Cardiac septum (tissue), 1 donor: ENCODE measurements around the gene SGTA. TPM values are rescaled to one million over a fixed set of nuclear protein-coding genes. Genes with fewer than 3 reads are reported as not detected.
"Not testable (repeated sequence)": the region's sequence is repeated elsewhere in the genome, so short reads cannot be mapped to it uniquely, and the experiment has no call there.

Experiments used
- DNase-seq: peaks from one replicate; pipeline ENCODE4 v3.0.0-alpha.2; 2020; ENCODE audit warnings: low spot score
- intact Hi-C: fragments of 100-400 bp; cut with DNase I; formaldehyde crosslinking; loops from one replicate; pipeline ENCODE4 v1.14.0; 2022
- long read RNA-seq: library from polyadenylated mRNA; unstranded; transcript quantifications from one replicate; pipeline ENCODE4 v2.0.0, GENCODE V29; 2021
- total RNA-seq: library from RNA; stranded (reverse); fragmentation: NEBNext Ultra II Directional; extraction: Animal tissue kit (Norgen Biotek cat#: 25700); gene quantifications from one replicate; pipeline ENCODE4 v1.2.1, GENCODE V29; 2021
- donor health status: DM: no; HTN: no; CAD: no.

The SGTA gene, protein sequence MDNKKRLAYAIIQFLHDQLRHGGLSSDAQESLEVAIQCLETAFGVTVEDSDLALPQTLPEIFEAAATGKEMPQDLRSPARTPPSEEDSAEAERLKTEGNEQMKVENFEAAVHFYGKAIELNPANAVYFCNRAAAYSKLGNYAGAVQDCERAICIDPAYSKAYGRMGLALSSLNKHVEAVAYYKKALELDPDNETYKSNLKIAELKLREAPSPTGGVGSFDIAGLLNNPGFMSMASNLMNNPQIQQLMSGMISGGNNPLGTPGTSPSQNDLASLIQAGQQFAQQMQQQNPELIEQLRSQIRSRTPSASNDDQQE
- total RNA-seq: 54.1 TPM
- long read RNA-seq, transcript SGTA-201 (12 exons, 2,330 nt): major isoform, 91 of 157 reads
- long read RNA-seq, partial matches to known transcripts: 51 of 157 reads
- long read RNA-seq, other reads (novel, unspliced or antisense): 14 of 157 reads

DNA sequence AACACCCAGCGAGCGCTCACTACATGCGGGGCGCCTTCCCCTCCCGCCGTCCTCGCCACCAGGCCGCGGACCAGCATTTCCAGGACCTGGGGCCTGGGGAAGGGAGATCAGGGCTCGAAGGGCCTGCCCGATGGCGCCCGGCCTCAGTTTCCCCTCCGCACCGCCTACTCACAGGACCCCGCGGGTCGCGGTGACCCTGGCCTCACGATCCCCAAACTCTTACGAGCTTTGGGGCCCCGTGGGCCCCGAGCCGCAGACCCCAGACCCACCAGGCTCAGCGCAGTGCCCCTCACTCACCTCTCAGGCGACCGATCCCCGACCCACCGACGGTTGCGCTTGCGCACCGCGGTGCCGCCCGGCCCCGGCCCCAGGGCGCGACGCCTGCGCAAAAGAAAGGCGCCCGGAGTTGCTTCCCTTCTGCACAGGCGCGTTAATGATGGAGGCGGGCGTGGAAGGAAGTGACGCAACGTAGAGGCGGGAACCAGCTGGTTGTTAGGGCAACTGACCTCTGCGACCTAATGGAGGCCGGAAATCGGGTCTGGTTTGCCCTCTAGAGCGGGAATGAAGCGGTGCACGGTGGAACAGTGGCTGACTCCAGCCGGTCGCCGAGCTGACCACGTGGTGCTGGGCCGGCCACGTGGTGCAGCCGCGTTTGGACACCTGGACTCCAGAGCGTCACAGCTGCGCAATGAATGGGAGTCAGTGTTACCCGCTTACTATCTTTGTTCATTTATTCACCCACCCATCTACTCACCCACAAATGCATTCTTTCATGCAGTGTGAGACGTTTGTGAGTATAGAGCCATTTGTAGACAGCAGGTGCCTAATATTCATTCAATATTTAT lies at the start of gene SGTA:
Gene SGTA (minus strand): TSS at position 338 of the 845 bp plus-strand sequence. CDS start 14,205 bp downstream, outside the sequence.
- peak; percentile 99 for DNase-seq
- intact Hi-C loops: no loop called here

DNA sequence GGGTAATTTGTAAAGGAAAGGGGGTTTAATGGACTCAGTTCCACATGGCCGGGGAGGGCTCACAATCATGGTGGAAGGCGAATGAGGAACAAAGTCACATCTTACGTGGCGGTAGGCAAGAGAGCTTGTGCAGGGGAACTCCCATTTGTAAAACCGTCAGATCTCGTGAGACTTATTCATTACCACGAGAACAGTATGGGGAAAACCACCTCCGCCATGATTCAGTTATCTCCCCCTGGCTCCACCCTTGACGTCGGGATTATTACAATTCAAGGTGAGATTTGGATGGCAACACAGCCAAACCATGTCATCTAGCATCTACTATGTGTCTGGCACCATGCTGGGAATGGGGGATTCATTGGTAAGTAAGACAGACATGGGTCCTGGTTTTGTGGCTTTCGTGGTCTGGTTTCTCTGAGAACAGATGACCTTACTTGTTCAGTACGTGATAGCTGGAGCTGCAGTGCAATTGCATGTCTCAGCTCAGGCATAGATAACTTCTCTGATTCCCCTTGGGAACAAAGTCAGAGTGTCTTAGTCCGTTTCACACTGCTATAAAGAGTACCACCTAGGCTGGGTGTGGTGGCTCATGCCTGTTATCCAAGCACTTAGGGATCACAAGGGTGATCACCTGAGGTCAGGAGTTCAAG lies 44.9 kb upstream of the SGTA start:
- intact Hi-C loops: no loop called here
- no peak for DNase-seq

DNA sequence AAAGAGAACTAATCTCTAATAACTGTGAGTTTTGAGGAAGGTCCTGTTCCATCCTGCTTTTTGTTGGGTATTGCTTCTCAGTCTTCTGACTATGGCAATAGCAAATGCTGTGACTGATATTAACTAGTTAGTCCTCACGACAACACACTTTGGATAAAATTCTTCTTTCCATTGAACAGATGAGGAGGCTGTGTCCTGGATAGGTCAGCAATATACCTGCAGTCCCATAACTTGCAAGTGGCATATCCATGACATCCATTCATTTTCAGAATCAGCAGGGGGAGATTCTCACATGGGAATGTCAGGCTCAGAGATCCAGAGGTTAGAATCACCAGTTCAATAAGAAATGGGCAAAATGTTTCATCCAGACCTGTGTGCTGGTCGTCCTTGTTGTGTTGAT lies 43.9 kb upstream of the SGTA start:
- intact Hi-C loops: no loop called here
- DNase-seq: no peak

DNA sequence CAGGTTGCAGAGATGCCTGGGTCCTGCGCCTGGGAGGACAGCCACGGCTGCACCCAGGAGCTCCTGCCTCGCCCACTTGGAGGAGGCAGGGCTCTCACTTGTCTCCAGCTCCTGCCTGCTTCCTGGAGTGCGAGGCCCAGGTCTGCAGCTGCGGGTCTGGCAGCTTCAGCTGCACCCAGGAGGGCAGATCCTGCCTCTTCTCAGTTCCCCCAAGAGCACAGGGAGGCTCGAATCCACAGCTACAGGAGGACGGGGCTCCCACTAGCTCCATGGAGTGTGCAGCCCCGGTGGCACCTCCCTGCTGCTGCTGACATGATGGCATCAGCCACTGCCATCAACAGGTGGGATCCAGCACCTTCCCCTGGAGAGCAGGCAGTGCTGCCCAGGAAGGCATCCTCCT lies 41.1 kb upstream of the SGTA start:
- intact Hi-C loops: no loop called here
- DNase-seq: no peak

DNA sequence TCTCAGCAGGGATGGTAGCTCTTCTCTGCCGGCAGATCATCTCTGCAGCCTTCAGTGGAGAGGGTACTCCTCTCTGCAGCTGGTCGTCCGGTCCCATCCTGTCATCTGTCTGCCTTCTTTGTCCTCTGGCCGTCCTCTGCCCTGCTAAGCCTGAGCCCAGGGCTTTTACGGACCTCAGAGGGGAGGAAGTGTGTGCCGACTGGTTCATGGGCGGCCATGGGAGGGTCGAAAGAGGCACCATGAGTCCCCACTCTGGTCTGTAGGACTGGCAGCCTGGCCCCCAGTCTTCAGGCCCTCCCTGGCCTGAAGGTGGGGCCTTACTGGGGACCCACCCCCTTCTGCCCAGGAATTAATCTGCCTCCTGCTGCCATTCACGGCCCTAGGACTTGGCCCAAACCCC lies 40.6 kb upstream of the SGTA start:
- no peak for DNase-seq
- intact Hi-C loops: no loop called here

DNA sequence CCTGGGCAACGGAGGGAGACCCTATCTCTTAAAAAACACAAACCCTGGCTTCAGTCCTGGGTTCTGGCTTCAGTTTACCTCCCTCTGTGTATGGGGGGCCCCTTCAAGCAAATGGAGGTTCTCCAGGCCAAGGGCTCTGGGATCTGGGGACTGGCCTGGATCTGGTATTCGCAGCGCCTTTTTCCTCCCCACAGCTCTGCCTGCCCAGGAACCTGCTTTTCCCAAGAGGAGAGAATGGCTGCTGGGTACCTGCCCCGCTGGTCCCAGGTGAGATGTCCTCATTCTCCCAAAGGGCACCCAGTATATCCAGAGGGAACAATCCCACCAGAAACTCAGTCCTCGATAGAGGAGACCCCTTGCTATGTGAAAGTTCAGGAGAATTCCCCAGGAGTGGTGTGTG lies 39.8 kb upstream of the SGTA start:
- no peak for DNase-seq
- intact Hi-C loops: no loop called here

DNA sequence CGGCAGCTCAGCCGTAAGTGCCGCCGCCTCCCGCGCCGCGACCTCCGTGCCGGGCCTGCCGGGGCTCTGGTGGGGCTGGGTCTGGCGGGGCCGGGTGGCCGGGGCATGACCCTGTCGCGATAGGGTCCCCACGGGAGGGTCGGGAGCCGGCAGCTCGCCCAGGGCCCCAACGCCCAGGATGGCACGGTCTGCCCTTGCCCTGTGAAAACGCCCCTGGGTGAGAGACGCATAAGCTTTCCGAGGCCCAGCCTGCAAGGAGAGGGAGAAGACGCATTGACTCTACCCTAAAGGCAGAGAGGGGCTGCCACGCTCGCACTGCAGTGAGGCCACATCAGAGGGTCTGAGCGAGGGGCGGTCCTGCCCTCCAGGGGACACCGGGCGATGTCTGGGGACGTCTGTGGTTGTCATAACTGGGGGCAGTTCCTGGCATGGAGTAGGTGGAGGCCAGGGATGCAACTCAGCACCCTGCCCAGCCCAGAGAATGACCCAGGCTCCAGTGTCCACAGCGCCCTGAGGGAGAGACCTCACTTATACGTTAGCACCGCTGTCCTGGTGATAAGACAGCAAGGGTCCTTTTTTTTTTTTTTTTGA lies 37.1 kb upstream of the SGTA start:
- intact Hi-C loops: no loop called here
- DNase-seq: no peak

DNA sequence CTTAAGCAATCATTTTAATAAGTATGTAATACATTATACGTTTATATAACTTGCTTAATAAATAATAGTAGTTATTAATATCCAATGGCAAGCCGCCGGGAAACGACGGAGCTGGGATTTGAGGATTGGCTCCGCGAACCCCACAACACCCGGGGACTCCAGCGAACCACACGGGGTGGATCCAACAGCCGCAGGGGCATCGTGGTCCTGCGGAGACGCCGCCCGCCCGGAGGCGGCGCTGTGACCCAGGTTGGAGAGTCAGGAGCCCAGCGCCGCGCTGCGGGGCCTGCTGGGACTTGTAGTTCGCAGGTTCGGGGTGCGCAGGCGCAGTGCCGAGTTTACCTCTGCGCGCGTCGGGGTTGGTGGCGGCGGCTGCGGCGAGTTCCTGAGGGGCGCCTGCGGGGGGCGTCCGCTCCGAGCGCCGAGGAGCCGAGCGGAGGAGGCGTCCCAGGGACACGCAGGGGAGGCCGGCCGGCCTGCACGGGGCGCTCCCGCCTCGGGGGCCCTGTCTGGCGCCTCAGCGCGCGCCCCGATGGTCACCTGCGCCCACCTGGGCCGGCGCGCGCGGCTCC lies 36.6 kb upstream of the SGTA start, which contains the start of gene ZNF554:
Gene ZNF554 (plus strand): TSS at position 329 of the 572 bp plus-strand sequence. CDS start 204 bp downstream, at position 533.
- intact Hi-C loops: no loop called here
- DNase-seq: peak; percentile 98

DNA sequence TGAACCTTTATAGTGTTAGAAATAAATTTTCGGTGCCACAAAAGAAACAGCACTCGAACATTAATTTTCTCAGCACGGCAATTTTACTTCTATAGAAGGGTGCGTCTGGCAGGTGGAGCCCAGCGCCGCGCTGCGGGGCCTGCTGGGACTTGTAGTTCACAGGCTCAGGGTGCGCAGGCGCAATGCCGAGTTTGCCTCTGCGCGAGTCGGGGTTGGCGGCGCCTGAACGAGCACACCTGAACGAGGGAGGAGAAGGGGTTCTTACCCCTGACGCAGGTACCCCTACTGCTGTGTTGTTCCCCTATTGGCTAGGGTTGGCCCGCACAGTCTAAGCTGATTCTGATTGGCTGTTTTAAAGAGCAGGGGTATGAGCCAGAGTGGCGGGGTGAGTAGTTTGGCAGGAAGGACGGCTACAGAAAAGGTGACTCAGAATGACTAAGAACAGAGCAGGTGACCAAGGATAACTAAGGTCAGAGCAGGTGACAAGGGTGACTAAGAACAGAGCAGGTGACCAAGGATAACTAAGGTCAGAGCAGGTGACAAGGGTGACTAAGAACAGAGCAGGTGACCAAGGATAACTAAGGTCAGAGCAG lies 34.3 kb upstream of the SGTA start:
- intact Hi-C loops, DNase-seq: not testable (repeated sequence)

DNA sequence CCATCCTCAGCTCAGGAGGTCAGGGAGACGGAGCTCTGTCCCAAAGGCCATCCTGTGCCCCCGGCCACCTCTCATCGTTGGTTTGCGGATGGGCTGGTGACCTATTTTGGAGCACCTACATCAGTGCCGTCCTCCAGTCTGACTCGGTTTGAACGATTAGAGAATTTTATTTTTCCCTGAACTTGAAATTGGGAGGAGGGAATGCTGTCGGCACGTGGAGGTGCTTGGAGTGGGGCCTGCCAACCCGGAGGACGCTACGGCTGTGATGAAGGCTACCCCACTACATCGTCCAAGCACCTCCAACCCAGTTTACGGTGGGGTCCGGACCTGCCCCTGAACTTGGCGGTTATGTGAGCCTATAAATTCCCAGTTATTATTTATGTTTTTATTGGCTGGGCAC lies 33.6 kb upstream of the SGTA start:
- DNase-seq: no peak
- intact Hi-C loops: no loop called here

DNA sequence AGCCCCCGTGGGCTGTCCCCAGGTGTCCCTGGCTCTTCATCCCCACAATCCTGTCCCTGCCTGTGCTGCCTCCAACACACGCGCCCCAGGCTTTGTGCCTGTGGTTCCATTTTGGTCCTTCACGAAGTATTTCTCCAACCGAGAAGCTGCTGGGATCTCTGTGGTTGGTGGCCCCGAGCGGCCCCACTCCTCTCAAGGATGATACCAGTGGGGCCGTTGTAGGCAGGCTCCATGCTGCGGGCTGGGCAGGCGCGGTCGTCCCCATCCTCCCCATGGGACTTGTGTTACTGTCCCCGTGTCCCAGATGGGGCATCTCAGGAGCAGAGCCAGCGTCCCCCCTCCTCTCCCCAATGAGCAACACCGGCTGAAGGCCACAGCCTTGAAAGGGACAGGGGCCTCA lies 32.9 kb upstream of the SGTA start:
- no peak for DNase-seq
- intact Hi-C loops: no loop called here

DNA sequence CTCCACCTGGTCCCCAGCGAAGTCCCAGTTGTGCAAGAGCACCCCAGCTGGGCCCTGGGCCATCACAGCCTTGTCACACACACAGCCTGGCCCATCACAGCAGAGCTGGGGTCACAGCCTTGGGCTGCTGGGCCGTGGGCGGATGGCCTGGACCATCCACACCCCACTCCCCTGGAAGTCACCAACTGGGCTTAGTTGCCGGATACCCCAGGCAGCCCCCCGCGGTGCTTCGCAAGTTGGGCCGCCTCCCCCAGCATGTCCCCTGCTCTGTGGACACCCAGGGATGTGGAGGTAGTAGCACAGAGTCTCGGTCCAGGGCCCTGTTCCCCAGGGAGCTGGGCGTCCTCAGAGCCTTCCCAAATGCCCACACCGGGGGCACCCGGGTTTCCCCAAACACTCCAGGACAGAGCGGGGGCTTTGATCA lies 32.1 kb upstream of the SGTA start:
- intact Hi-C loops: no loop called here
- no peak for DNase-seq

DNA sequence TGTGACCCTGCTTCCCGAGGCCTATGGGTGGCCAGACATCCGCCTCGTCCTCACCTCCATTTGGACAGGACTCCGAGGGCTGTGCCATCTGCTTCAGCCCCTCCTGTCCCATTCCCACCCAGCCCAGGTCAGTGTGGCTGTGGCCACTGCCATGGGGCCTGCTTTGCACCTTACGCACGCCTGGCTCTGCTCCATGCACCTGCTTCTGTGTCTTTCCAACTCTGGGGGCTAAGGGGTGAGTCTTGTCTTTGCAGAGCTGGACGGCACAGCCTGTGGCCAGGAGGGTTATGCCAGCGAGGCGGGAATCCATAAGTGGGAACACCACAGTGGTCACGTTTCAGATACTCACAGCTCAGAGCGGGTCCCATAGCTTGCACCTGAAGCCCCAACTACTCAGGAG lies 31.4 kb upstream of the SGTA start:
- no peak for DNase-seq

DNA sequence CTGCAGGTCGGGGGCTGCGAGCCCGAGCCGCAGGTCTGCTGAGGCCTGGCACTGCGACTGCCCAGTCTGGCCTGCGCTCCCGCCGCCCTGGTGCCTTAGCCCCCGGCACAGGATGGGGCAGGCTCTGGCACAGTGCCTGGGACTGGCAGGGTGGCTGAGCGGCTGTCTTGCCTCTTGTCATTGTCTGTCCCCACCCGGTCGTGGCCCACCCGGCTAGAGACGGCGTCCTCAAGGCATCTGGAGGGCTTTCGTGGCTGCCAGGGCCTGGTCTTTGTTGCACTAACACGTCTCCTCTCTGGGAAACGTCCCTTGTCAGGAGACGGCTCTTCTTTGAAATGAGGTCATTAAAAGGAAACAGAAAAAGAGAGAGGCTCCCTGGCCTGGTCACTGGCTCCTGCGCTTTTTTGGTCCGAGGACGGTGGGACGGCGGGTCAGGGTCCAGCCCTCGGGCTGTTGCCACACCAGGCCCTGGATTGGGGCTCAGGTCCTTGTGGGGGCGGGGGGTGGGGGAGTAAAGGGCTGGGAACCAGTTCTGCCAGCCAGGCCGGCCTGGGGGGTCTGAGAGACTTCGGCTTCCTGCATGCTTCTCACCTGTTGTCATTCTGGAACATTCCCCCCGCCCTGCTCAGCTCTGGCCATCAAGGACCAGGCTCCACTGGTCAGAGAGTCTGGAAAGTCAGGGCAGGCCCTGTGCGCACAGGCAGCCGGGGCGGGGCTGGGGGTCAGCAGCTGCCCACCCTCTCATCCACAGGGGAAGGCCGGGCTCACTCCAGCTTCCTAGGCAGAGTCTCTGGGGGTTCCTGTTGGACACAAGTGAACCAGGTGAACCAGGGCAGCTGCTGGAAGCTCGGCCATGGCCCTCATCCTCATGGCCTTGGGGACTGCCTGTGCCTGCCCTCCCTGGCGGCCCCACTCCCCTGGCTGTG lies 30.4 kb upstream of the SGTA start:
- intact Hi-C loops: no loop called here
- DNase-seq: no peak

More for the DNA sequence above, 31.4 kb upstream of the SGTA start:
- intact Hi-C loops: no loop called here

DNA sequence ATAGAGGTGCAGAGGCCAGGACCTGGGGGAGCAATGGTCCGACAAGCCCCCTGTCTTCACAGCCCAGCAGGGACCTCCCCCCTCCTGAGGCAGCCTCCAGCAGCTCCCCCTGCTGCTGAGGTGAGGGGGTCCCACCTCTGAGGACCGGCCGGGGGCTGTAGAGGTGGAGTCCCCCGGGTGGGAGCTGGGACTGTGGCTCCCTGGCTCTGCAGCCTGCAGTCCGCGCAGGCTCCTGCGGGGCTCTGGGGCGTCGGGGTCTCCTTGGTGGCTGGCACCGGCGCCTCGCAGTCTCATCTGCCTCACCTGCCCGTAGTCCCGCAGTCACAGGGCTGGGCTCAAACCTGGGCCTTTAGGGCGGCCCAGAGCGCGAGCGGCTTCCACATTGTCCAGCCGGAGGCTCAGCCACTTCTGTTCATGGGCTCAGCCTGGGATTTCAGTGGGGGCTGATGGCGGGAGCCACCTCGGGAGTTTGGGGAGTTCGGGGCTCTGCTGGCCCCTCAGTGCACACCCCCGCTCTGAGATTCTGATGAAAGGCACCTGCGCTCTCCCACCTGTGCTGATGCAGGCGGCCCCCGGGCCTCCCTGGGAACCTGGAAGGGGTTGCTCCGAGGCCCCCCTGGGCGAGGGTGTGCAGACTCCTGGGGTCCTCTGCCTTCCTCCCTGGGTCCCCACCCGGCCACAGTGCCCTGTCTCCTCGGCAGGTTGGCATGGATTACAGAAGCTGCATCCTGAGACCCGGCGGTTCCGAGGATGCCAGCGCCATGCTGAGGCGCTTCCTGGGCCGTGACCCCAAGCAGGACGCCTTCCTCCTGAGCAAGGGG lies 29.6 kb upstream of the SGTA start:
- no peak for DNase-seq
- intact Hi-C loops: no loop called here

DNA sequence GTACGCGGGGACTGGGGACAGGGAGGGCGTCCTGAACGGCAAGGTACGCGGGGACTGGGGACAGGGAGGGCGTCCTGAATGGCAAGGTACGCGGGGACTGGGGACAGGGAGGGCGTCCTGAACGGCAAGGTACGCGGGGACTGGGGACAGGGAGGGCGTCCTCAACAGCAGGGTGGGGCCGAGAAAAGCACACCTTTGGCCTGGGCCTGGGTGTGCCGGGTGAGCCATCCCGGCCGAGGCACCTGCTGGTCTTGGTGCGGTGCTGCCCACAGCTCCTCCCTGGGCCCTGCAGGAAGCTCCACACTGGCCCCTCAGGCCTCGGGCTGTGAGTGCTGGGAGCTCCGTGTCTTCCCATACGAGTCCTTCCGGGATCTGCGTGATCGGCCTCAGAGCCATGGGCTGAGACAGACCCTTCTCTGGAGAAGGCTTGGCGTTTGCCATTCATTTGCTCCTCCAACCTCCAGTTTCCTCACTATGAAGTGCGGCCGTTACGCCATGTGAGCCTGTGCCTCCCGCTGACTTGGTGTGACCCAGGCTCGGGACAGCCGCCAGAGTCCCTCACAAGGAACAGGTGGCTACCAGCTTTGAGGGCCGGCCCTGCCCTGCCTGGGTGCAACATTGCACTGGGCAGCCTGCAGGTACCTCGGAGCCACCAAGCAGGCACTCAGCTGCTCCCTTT lies 28.8 kb upstream of the SGTA start:
- intact Hi-C loops: no loop called here
- DNase-seq: no peak
